Measurements from ENCODE around the gene OTOR. TPM values are rescaled to one million over a fixed set of nuclear protein-coding genes. Genes with fewer than 3 reads are reported as not detected.

OTOR gene
- total and polyA plus RNA-seq, 2 donors (not counting 3 experiments of a cell fraction or from before 2014, with no cell fraction given) = not detected

DNA sequence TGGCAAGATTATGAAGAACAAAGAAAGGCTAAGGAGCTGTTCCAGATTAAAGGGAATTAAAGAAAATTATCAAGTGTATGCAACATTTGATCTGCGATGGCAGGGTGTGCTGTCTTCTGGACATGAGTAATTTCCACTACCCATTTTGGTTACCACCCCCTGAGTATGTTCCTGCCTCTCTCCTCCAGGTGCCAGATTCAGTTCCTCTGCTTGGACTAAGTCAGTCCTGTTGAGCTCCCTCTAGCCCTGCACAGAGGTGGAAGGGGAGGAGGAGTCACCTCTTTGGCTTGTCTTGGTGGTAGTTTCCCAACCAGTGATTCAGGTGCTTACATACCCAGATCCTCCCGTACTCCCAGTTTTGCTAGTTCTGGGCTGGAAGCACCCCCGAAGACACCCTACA, 40.5 kb upstream of the OTOR start:
- H3K9me3 ChIP-seq (replicated peaks; ENCODE audit: control insufficient read depth, insufficient read depth, low read length) = no peaks in the 10 kb centered on the region
- H3K27me3 ChIP-seq (ENCODE audit: control insufficient read depth in 2 of 2, insufficient read depth in 2 of 2, low read length in 2 of 2) = peaks cover 0 to 1% of the 10 kb centered on the region in 2 experiments
- TF ChIP-seq POLR2A (IDR thresholded peaks at IDR 0.05; ENCODE audit: low read depth, low read length) (no peak), EZH2 (IDR thresholded peaks at IDR 0.05; ENCODE audit: borderline replicate concordance, low read depth, low read length, severe bottlenecking) (no peak), MYC (IDR thresholded peaks at IDR 0.05; ENCODE audit: low read depth, low read length) (no peak), GATA2 (IDR thresholded peaks at IDR 0.05; ENCODE audit: insufficient read depth, insufficient read length, low read depth, low read length) (no peak), JUN (IDR thresholded peaks at IDR 0.05; ENCODE audit: borderline replicate concordance, insufficient read depth, insufficient read length, low read depth) (no peak), POLR2AphosphoS5 (IDR thresholded peaks at IDR 0.05; ENCODE audit: insufficient read depth, low read depth, low read length) (no peak), FOS (IDR thresholded peaks at IDR 0.05; ENCODE audit: borderline replicate concordance, insufficient read depth, low read length) (no peak)
- TF ChIP-seq, protein P1, sequence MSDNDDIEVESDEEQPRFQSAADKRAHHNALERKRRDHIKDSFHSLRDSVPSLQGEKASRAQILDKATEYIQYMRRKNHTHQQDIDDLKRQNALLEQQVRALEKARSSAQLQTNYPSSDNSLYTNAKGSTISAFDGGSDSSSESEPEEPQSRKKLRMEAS (IDR thresholded peaks at IDR 0.05; ENCODE audit: insufficient read depth, insufficient read length) = no peak
- TF ChIP-seq, protein P2, sequence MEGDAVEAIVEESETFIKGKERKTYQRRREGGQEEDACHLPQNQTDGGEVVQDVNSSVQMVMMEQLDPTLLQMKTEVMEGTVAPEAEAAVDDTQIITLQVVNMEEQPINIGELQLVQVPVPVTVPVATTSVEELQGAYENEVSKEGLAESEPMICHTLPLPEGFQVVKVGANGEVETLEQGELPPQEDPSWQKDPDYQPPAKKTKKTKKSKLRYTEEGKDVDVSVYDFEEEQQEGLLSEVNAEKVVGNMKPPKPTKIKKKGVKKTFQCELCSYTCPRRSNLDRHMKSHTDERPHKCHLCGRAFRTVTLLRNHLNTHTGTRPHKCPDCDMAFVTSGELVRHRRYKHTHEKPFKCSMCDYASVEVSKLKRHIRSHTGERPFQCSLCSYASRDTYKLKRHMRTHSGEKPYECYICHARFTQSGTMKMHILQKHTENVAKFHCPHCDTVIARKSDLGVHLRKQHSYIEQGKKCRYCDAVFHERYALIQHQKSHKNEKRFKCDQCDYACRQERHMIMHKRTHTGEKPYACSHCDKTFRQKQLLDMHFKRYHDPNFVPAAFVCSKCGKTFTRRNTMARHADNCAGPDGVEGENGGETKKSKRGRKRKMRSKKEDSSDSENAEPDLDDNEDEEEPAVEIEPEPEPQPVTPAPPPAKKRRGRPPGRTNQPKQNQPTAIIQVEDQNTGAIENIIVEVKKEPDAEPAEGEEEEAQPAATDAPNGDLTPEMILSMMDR (IDR thresholded peaks at IDR 0.05; ENCODE audit: extremely low read depth in 1 of 2, insufficient read depth in 1 of 2, low read depth in 1 of 2, low read length in 2 of 2) = no peak
- BruUV-seq (replicated peaks) = no TSS peak
- H3K27ac ChIP-seq (ENCODE audit: insufficient read depth, low read depth, low read length) = no peak overlapping the region
- no peak overlapping the region for H2AFZ ChIP-seq (ENCODE audit: low read depth, low read length)
- POLR2A ChIA-PET = no interaction called here
- no peak overlapping the region for H3K4me3 ChIP-seq (replicated peaks in 1 of 3; ENCODE audit: insufficient read depth in 1 of 3, low read depth in 1 of 3, low read length in 3 of 3)
- H3K9me1 ChIP-seq (replicated peaks; ENCODE audit: control insufficient read depth, extremely low read depth, insufficient read depth, low read length) = no peaks in the 10 kb centered on the region
- CTCF ChIA-PET = no interaction called here
- no peak overlapping the region for H3K9ac ChIP-seq (replicated peaks; ENCODE audit: extremely low read depth, insufficient read depth, low read length)
- no peaks in the 10 kb centered on the region for H3K36me3 ChIP-seq (ENCODE audit: control insufficient read depth in 2 of 2, extremely low read depth in 1 of 2, insufficient read depth in 2 of 2, low read length in 2 of 2)
- DNase-seq (ENCODE audit: low read depth, low spot score) (no peak), FAIRE-seq (no peak)
- dilution Hi-C loops (cut with MboI; ENCODE audit: extremely low pct_ligation_motif_present, low sequenced_read_pairs) (no loop called here), intact Hi-C loops (cut with micrococcal nuclease) (no loop called here)
- no peaks in the 10 kb centered on the region for H4K20me1 ChIP-seq (replicated peaks; ENCODE audit: control insufficient read depth, extremely low read depth, insufficient read depth, low read length)
- no peaks in the 10 kb centered on the region for H3K4me1 ChIP-seq (ENCODE audit: control insufficient read depth, extremely low read depth, insufficient read depth, low read length)
- no peaks in the 10 kb centered on the region for H3K79me2 ChIP-seq (ENCODE audit: control insufficient read depth, insufficient read depth, low read length)
- no peak overlapping the region for H3K4me2 ChIP-seq (ENCODE audit: insufficient read depth, low read length)
